ENCODE data around the gene INO80C.

The INO80C gene, protein sequence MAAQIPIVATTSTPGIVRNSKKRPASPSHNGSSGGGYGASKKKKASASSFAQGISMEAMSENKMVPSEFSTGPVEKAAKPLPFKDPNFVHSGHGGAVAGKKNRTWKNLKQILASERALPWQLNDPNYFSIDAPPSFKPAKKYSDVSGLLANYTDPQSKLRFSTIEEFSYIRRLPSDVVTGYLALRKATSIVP
- total RNA-seq, result 8.8 reads per million, percentile 29 among the genes with 10 or more reads in this experiment

DNA sequence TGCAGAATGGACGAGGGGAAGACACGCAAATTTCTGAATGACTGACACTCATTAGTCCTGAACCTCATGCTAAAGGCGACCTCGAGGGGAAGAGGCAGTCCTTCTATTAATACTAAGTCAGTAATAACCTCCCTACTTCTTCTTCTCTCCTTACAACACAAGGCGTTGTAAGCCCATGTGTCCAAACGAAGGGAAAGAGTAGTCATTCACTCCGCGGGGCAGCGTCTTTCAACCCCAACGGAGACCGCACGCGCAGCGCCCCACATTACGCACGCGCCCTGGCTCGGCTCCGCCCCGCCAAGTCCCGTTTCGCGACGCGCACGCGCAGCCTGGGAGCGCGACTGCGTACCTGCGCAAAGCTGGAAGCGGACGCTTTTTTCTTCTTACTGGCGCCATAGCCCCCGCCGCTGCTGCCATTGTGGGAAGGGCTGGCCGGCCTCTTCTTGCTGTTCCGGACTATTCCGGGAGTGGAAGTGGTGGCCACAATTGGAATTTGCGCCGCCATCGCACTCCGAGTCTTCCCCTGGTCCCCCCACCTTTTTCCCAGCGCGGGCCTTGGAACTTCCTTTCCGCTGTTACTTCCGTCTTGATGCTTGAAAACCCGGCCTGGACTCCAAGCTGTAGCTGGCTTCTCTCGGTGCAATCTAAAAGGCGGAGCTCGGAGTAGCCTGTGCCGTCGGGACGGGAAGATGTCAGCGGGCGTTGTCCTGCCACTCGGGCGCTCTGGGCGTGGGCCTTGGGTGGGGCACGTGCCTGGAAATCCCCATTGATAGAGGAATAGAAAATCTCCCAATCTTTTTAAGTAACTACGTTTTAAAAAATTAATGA is at the start of gene INO80C:
INO80C (minus strand) TSS at position 591 of the 828 bp plus-strand sequence; CDS start at position 505, 86 bp downstream.
- peak; percentile 86 for DNase-seq

- no peak for DNase-seq
These were observed 49.3 kb upstream of the INO80C start for GRCh38 chr18:35547008-35547605.

GRCh38 chr18:35542356-35542755 is 44.6 kb upstream of the INO80C start:
- DNase-seq, result no peak

- no peak for DNase-seq
These were observed 37.5 kb upstream of the INO80C start for GRCh38 chr18:35535297-35535696.

GRCh38 chr18:35533916-35534405 is 36.2 kb upstream of the INO80C start:
- no peak for DNase-seq

- DNase-seq, result no peak
These were observed 31.1 kb upstream of the INO80C start for GRCh38 chr18:35528749-35529274.

DNA sequence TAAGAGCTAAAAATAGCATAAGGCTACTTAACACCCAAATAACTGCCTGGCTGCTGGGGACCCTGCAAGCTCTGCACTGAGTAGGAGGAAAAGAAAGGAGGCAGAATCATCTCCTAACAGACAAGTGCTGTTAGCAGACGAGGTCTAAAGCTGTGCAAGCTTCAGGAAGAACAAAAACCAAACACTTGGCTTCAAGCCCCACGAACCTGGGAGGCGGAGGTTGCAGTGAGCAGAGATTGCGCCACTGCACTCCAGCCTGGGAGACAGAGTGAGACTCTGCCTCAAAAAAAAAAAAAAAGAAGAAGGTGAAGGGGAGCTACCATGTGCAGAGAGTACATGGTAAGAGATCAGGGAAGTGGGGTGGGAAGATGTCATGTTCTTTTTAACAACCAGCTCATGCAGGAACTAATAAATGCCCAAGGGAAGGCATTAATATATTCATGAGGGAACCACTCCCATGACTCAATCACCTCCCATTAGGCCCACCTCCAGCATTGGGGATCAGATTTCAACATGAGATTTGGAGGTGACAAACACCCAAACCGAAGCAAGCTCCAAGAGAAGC is 28.8 kb upstream of the INO80C start:
- DNase-seq, result no peak

GRCh38 chr18:35525795-35526494 is 28.2 kb upstream of the INO80C start:
- no peak for DNase-seq

- DNase-seq, result no peak
These were observed 26.5 kb upstream of the INO80C start for GRCh38 chr18:35524226-35524625.

DNA sequence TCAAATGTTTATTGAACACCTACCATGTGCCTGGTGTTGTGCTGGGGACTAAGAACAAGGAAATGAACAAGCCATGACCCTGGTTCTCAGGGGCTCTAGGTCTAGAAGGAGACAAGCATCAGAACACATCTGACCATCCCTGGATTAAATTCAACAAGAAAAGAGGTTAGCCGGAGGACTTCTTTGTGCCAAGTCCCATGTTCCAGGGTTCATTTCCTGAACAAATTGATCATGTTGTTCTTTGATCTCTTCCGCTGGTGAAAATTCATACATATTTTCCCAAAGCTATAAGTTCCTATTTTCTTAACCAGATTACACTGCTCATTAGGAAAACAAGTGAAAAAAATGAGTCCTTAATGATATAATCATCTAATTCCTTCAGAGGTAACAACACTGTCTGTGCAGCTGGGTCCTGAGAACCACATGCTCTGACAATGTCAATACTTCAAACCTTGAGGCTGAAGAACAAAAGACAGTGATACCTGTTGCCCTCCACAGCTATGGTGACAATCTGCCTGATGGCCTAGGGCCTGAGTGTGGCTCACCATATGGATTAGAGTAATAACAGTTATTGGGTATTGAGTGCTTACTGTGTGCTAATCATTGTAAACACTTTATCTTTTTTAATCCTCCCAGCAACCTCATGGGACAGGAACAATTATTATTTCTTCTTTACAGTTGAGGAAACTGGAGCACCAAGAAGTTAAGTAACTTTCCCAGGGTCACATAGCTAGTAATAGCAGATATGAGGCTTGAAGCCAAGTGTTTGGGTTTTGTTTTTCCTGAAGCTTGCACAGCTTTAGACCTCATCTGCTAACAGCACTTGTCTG is 24.6 kb upstream of the INO80C start:
- no peak for DNase-seq

- no peak for DNase-seq
These were observed 23.4 kb upstream of the INO80C start for GRCh38 chr18:35521133-35521532.

GRCh38 chr18:35519148-35519899 is 21.6 kb upstream of the INO80C start:
- DNase-seq, result no peak

- no peak for DNase-seq
These were observed 20.0 kb upstream of the INO80C start for GRCh38 chr18:35517715-35518114.

- no peak for DNase-seq
These were observed 19.0 kb upstream of the INO80C start for GRCh38 chr18:35516789-35517188.

DNA sequence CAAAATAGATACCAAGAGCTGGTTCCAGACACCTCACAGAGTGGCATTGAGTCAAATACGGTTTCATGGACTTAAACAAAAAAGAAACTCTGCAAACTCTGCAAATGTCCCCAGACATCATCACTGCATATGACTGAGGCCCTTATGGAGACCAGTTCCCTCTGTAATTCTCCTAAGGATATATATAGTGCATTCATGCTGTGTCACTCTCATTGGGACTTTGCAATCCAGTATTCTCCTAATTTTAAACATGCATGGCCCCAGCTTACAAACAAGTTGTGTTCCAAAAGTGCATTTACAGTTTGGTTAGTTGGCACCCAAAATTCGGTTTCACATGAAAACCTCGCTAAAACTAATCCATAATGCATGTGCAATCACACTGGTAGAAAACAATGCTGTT is 18.6 kb upstream of the INO80C start:
- DNase-seq, result no peak

GRCh38 chr18:35515460-35516130 is 17.8 kb upstream of the INO80C start:
- DNase-seq, result no peak

- DNase-seq, result no peak
These were observed 17.1 kb upstream of the INO80C start for GRCh38 chr18:35514752-35515459.

GRCh38 chr18:35514283-35514682 is 16.5 kb upstream of the INO80C start:
- DNase-seq, result no peak

- DNase-seq, result no peak
These were observed 15.6 kb upstream of the INO80C start for GRCh38 chr18:35513181-35513936.

Measured in effector CD4-positive, alpha-beta T cell (primary cell).